Aorta (tissue), 5 donors: Measurements from ENCODE around the gene VAT1L. TPM values are rescaled to one million over a fixed set of nuclear protein-coding genes. Genes with fewer than 3 reads are reported as not detected.
A peak's percentile ranks its signal among the peaks of the same experiment; 100 is the strongest.

Experiments
- ATAC-seq: fragments of 200-7000 bp; cut with Tn5 transposase; one replicate; pipeline ENCODE4 v1.9.1; 2022; ENCODE audit warnings: moderate library complexity; ENCODE audit not compliant: low FRiP score
- DNase-seq, 2 donors: peaks; one replicate each; pipeline ENCODE4 v3.0.0-alpha.2; 2020
- H3K27ac ChIP-seq, 2 donors: one replicate each; pipeline ENCODE4 v1.5.1; 2013; ENCODE audit warnings: low read length in 2 of 2, mild to moderate bottlenecking in 2 of 2, moderate library complexity in 2 of 2, control low read depth in 1 of 2, inconsistent platforms in 1 of 2, low read depth in 1 of 2
- H3K27me3 ChIP-seq, 2 donors: one replicate each; pipeline ENCODE4 v1.6.1; 2013; ENCODE audit warnings: control low read depth in 1 of 2, low read length in 1 of 2, mild to moderate bottlenecking in 1 of 2, moderate library complexity in 1 of 2; ENCODE audit not compliant: insufficient read depth in 2 of 2, control insufficient read depth in 1 of 2
- H3K36me3 ChIP-seq, 2 donors: one replicate each; pipeline ENCODE4 v1.6.1; 2013; ENCODE audit warnings: control low read depth in 1 of 2, low read length in 1 of 2, mild to moderate bottlenecking in 1 of 2; ENCODE audit not compliant: insufficient read depth in 2 of 2, control insufficient read depth in 1 of 2
- H3K4me1 ChIP-seq, 2 donors: one replicate each; pipeline ENCODE4 v1.6.1; 2013; ENCODE audit warnings: low read length in 2 of 2, control low read depth in 1 of 2, mild to moderate bottlenecking in 1 of 2, moderate library complexity in 1 of 2; ENCODE audit not compliant: insufficient read depth in 2 of 2, control insufficient read depth in 1 of 2
- H3K4me3 ChIP-seq, 2 donors: one replicate each; pipeline ENCODE4 v1.5.1; 2013; ENCODE audit warnings: low read length in 2 of 2, control low read depth in 1 of 2, mild to moderate bottlenecking in 1 of 2
- H3K9me3 ChIP-seq: one replicate; pipeline ENCODE4 v1.6.1; 2013; ENCODE audit warnings: mild to moderate bottlenecking, low read length; ENCODE audit not compliant: control insufficient read depth
- WGBS, 2 donors: extraction: QIAGEN DNeasy Blood & Tissue Kit; methylation state at CpG; one replicate each; pipeline ENCODE4 v1.1.7; 2013; 5-methylcytosine and 5-hydroxymethylcytosine counted together
- intact Hi-C, 2 donors: fragments of 100-400 bp; cut with DNase I; formaldehyde crosslinking; loops; one replicate each; pipeline versions ENCODE4 v1.14.2 to v1.15.0; 2022
- polyA plus RNA-seq, 2 donors: library from polyadenylated mRNA; stranded (reverse); fragments of 200-250 nt; gene quantifications; one replicate each; pipeline ENCODE4 v1.2.3, GENCODE V29; 2013
- total RNA-seq, 2 donors: library from RNA; stranded (reverse); fragmentation: NEBNext Ultra II Directional; extraction: Animal tissue kit (Norgen Biotek cat#: 25700); gene quantifications; one replicate each; pipeline ENCODE4 v1.2.1, GENCODE V29; 2021
- donor health status: healthy with polysubstance abuse.
- donor health status: Bipolar disorder and iron deficiency.
- donor health status: DM: no; HTN: no; CAD: no.
- donor health status: DM: no; HTN: no; CAD: no.
- donor health status: DM: yes; HTN: yes; CAD: no.

The VAT1L gene
- total and polyA plus RNA-seq, 4 donors, result 9.3 to 28.4 (median 17.6) TPM

DNA sequence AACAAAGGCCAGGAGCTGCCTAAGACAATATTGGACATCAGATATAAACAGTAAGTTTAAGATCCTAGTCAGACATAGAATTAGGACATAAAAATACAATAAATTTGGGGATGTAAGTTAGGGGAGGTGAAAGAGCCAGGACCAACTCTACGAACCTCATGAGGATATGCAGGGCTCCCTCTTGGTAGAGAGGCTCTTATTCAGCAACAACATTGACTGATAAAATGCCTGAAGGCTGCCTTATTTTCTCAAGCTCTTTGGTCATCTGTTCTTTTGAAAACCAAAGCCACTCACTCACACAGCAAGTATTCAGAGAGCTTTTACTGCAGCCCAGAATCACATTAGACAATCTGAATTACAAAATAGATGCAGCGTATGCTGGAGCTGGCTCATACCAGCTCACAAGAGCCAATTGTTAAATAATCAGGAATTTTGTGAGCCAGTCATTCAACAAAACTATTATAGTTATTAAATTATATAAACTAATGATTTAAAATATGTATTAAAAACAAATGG is 125.4 kb downstream of the VAT1L start:
- H3K4me3 ChIP-seq, result no peak overlapping the region
- H3K36me3 ChIP-seq, result no peaks in the 10 kb centered on the region
- no peak overlapping the region for H3K27ac ChIP-seq
- DNase-seq, result no peak
- H3K9me3 ChIP-seq, result no peaks in the 10 kb centered on the region
- intact Hi-C loops, result no loop called here
- no peaks in the 10 kb centered on the region for H3K27me3 ChIP-seq
- 24 to 43% methylated on average over 2 of the region's 2 CpGs for WGBS, 2 donors
- ATAC-seq, result no peak
- H3K4me1 ChIP-seq, result peaks cover 0 to 5% of the 10 kb centered on the region in 2 donors

DNA sequence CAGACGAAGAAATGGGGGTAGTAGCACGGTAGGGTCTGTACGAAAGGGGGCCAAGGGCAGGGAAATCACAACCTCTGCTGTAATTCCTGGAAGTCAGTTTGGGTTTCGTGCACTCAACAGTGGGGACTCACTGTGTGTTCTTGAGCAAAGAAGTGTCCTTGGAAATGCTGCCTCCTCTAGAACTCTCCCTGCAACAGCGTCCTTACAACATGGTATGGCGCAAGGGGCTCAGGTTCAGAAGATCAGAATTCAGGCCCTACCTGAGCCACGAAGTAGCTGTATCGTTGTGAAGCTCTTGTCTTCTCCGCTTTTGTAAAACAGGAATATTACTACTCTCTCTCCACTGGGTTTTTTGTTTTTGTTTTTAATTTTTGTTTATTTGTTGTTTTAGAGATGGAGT is 127.7 kb downstream of the VAT1L start:
- H3K9me3 ChIP-seq, result no peaks in the 10 kb centered on the region
- WGBS, 2 donors, result 97% methylated on average over 9 of the region's 9 CpGs
- H3K27ac ChIP-seq, result no peak overlapping the region
- DNase-seq, result no peak
- H3K4me1 ChIP-seq, result peaks cover 0 to 9% of the 10 kb centered on the region in 2 donors
- H3K4me3 ChIP-seq, result no peak overlapping the region
- H3K36me3 ChIP-seq, result no peaks in the 10 kb centered on the region
- no peaks in the 10 kb centered on the region for H3K27me3 ChIP-seq
- no peak for ATAC-seq
- intact Hi-C loops, result no loop called here

DNA sequence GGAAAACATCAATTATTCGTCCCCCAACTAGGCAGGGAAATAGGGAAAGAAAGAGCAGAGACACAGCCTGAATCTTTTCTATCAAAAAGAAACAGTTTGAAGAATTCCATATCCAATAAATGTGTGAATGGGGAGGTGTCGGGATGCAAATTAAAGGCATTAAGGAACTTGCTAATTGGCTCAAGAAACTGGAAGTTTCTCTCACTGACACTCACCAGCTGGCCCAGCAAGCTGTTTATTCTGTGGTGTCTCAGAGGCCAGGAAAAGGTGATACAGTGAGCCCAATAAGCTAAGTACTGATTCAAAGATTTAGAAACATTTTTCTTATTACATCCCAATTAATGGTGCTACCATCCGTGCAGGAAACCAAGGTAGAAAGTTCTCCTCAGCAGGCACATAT is 129.6 kb downstream of the VAT1L start:
- intact Hi-C loops, result no loop called here
- DNase-seq (no peak), ATAC-seq (no peak)
- Histone ChIP-seq H3K9me3 (no peaks in the 10 kb centered on the region), H3K36me3 (no peaks in the 10 kb centered on the region), H3K27ac (peak overlapping the region in 1 of 2 donors; percentile 69), H3K4me1 (peaks cover 0 to 9% of the 10 kb centered on the region in 2 donors), H3K4me3 (no peak overlapping the region), H3K27me3 (no peaks in the 10 kb centered on the region)
- WGBS, 2 donors, result 92 to 94% methylated on average over 3 of the region's 3 CpGs

DNA sequence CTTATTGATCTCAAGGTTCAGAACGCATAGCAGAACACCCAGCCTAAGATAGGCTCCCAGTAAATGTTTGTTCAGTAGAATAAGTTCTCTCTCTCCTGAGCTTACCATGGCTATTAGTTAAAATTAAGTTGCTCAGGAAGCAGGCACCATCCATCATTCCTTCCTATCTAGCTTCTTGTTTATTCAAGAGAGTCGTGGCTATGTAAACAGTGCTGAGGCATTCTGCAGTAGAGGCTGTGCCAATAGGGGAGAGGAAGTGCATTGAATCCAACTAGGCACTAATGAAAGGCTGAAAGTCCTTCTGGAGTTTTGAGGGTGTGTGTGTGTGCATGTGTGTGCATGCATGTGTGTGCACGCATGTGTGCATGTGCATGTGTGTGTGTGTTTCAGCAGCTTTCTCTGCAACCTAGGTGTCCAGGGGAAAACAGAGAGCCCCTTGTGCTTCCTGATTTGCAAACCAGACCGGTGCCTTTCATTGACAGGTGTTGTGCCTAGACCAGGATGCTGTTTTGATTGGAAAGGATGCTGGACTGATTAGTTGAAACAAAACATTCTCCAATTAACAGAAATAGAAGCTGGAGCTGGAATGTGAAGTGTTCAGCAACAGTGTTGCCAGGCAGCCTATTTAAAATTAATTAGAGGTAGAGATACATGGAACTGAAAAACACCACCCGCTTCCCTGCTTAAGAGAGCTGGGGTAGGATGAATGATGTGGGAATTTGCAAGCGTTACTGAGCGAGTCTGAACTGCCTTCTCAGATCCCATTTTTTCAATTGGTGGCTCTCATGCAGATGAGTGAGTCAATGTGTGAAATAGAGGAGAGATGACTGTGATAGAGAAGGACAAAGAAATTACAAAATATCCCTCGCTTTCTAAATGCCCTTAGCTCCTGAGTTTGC is 130.7 kb downstream of the VAT1L start:
- ATAC-seq, result peak; percentile 63
- DNase-seq, result no peak
- 12 to 13% methylated on average over 8 of the region's 8 CpGs for WGBS, 2 donors
- Histone ChIP-seq H3K27me3 (no peaks in the 10 kb centered on the region), H3K9me3 (no peaks in the 10 kb centered on the region), H3K4me1 (peaks cover 0 to 9% of the 10 kb centered on the region in 2 donors), H3K4me3 (no peak overlapping the region), H3K27ac (peak overlapping the region in 1 of 2 donors; percentile 69), H3K36me3 (no peaks in the 10 kb centered on the region)
- intact Hi-C loops, result no loop called here

DNA sequence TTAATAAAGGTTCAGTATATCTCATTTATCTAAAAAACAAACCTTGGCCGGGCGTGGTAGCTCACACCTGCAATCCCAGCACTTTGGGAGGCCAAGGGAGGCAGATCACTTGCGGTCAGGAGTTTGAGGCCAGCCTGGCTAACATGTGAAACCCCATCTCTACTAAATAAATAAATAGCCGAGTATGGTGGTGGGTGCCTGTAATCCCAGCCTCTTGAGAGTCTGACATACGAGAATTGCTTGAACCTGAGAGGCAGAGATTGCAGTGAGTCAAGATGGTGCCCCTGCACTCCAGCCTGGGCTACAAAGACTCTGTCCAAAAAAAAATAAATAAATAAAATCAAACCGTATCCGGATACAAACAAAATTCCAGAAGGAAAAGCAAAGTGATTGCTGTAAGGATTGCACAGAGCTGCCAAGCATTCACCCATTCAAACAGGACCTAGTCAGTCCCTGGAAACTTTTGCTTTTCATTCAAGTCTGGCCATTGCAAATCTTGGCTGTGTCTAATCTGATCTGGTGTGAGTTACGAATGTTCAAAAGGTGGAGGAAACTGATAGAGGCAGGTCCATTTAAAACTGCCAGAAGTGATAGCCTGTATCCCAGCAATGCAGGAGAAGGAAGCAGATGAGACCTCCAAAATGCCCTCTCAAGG is 131.5 kb downstream of the VAT1L start:
- intact Hi-C loops, result no loop called here
- ATAC-seq, result peak; percentile 33
- Histone ChIP-seq H3K9me3 (no peaks in the 10 kb centered on the region), H3K4me1 (peaks cover 0 to 9% of the 10 kb centered on the region in 2 donors), H3K36me3 (no peaks in the 10 kb centered on the region), H3K27ac (peak overlapping the region in 1 of 2 donors; percentile 81), H3K27me3 (no peaks in the 10 kb centered on the region), H3K4me3 (no peak overlapping the region)
- WGBS, 2 donors, result 27 to 30% methylated on average over 8 of the region's 8 CpGs
- DNase-seq, result no peak

DNA sequence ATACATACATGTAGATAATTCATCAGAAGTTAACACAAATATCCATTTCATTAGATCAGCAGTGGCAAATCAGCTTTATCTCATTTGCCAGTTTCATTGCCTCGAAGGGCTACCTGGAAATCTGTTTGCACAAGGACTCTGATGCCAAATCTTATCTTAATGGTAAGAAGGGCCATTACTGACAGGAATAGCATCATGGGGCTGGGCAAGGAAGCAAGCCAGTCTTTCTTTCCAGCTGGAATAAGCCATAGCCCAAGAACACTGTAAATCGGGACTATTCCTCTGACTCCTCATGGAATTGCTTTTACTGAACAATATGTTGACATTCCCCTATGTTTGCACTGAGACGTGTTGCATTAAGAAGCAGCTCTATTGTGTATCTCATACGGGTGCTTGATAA is 132.6 kb downstream of the VAT1L start:
- Histone ChIP-seq H3K27ac (peak overlapping the region in 1 of 2 donors; percentile 41), H3K27me3 (no peaks in the 10 kb centered on the region), H3K4me3 (no peak overlapping the region), H3K9me3 (no peaks in the 10 kb centered on the region), H3K36me3 (no peaks in the 10 kb centered on the region), H3K4me1 (peaks cover 0 to 9% of the 10 kb centered on the region in 2 donors)
- intact Hi-C loops, result no loop called here
- 11 to 16% methylated on average over 4 of the region's 4 CpGs for WGBS, 2 donors
- ATAC-seq (no peak), DNase-seq (no peak)

DNA sequence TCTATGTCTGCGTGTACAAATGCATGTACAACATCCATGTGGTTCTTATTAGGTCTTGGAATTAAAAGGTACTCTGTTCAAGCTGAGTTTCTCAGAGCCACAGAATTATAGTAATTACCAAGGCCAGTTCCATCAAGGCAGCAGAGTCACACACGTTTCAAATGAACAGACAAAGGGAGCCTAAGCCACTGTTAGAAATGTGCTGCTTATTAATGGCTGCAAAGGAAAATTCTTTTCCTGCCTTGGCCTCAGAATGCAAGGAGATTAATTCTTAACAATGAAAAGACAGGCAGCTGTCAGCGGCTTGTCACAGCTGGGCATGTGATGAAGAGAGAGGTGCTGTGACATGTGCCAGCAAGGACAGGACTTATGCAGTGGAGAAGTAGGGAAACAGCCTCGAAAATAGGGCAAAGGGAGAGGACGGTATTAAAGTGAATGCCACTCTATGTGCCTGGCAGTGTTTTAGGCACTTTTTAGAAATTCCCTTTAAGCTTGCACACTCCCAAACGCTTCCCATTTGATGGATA is 133.9 kb downstream of the VAT1L start:
- H3K27ac ChIP-seq, result no peak overlapping the region
- ATAC-seq (no peak), DNase-seq (no peak)
- peaks cover 0 to 9% of the 10 kb centered on the region in 2 donors for H3K4me1 ChIP-seq
- no peaks in the 10 kb centered on the region for H3K9me3 ChIP-seq
- intact Hi-C loops, result no loop called here
- no peaks in the 10 kb centered on the region for H3K36me3 ChIP-seq
- no peak overlapping the region for H3K4me3 ChIP-seq
- H3K27me3 ChIP-seq, result no peaks in the 10 kb centered on the region
- WGBS, 2 donors, result 84 to 90% methylated on average over 6 of the region's 6 CpGs

DNA sequence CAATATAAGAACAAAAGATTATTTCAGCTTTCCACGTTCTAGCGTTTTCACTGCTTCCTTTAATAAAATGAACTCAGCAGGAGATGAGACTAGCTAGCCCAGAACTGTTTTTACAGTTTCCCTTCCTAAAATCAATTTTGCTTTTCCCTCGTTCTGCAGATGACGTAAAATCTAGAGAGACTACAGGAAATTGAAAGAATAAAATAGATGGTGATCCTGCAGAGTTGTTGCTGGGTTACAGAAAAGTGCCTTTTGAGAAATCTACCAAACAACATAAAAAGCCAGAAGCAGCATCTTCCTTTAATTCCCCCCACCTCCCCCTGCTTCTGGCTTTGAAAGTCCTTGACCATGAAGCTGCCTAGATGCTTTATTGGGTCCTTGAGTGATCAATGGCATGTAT is 137.2 kb downstream of the VAT1L start:
- no peaks in the 10 kb centered on the region for H3K9me3 ChIP-seq
- ATAC-seq (no peak), DNase-seq (no peak)
- H3K27me3 ChIP-seq, result no peaks in the 10 kb centered on the region
- 94 to 96% methylated on average over 4 of the region's 4 CpGs for WGBS, 2 donors
- intact Hi-C loops, result no loop called here
- no peak overlapping the region for H3K27ac ChIP-seq
- no peaks in the 10 kb centered on the region for H3K4me1 ChIP-seq
- no peak overlapping the region for H3K4me3 ChIP-seq
- no peaks in the 10 kb centered on the region for H3K36me3 ChIP-seq
